GM18499 (cell line): Measurements from ENCODE around the gene EFNA5.
"Not testable (repeated sequence)": the region's sequence is repeated elsewhere in the genome, so short reads cannot be mapped to it uniquely, and the experiment has no call there.

ENCODE experiments used
- ATAC-seq: cut with Tn5 transposase; IDR thresholded peaks from one replicate; pipeline ENCODE4 v1.9.1; 2021; ENCODE audit warnings: moderate number of reproducible peaks; ENCODE audit not compliant: insufficient read depth, unreplicated experiment

The EFNA5 gene

GRCh38 chr5:107363768-107364167, 307.0 kb downstream of the EFNA5 start:
- no peak for ATAC-seq

GRCh38 chr5:107361945-107362344, 308.8 kb downstream of the EFNA5 start:
- no peak for ATAC-seq

- ATAC-seq: no peak
Measured at GRCh38 chr5:107359916-107360234, 310.9 kb downstream of the EFNA5 start.

- ATAC-seq: no peak
Measured at GRCh38 chr5:107359033-107359915, 311.5 kb downstream of the EFNA5 start.

- ATAC-seq: no peak
Measured at GRCh38 chr5:107356891-107357290, 313.8 kb downstream of the EFNA5 start.

- ATAC-seq: no peak
Measured at GRCh38 chr5:107352576-107352975, 318.2 kb downstream of the EFNA5 start.

GRCh38 chr5:107346580-107346979, 324.2 kb downstream of the EFNA5 start:
- ATAC-seq: not testable (repeated sequence)

- no peak for ATAC-seq
Measured at GRCh38 chr5:107342371-107342770, 328.4 kb downstream of the EFNA5 start.

- ATAC-seq: no peak
Measured at GRCh38 chr5:107341376-107342084, 329.2 kb downstream of the EFNA5 start.

- no peak for ATAC-seq
Measured at GRCh38 chr5:107340631-107341030, 330.1 kb downstream of the EFNA5 start.

- no peak for ATAC-seq
Measured at GRCh38 chr5:107338335-107338734, 332.4 kb downstream of the EFNA5 start.

GRCh38 chr5:107337281-107337680, 333.5 kb downstream of the EFNA5 start:
- no peak for ATAC-seq

- no peak for ATAC-seq
Measured at GRCh38 chr5:107331882-107332281, 338.9 kb downstream of the EFNA5 start.

GRCh38 chr5:107331312-107331711, 339.4 kb downstream of the EFNA5 start:
- no peak for ATAC-seq

GRCh38 chr5:107330903-107331302, 339.8 kb downstream of the EFNA5 start:
- ATAC-seq: no peak

GRCh38 chr5:107329850-107330249, 340.9 kb downstream of the EFNA5 start:
- peak; percentile 39 for ATAC-seq
